Activated naive CD4-positive, alpha-beta T cell (primary cell): Measurements from ENCODE around the gene CANT1.
"Not testable (repeated sequence)": the region's sequence is repeated elsewhere in the genome, so short reads cannot be mapped to it uniquely, and the experiment has no call there.

Experiments
- DNase-seq, 4 experiments: peaks; one replicate each; lab custom pipeline; 2025; lab: John Stamatoyannopoulos, UW

Gene CANT1

GRCh38 chr17:78958641-78959127 lies 50.9 kb downstream of the CANT1 start:
- DNase-seq: no peak

GRCh38 chr17:78957128-78957527 lies 52.4 kb downstream of the CANT1 start:
- DNase-seq: no peak

GRCh38 chr17:78956254-78956653 lies 53.3 kb downstream of the CANT1 start:
- DNase-seq: no peak

- DNase-seq: no peak
Observed at GRCh38 chr17:78954684-78955083, 54.9 kb downstream of the CANT1 start.

- no peak for DNase-seq
Observed at GRCh38 chr17:78953356-78954350, 55.9 kb downstream of the CANT1 start.

GRCh38 chr17:78952706-78953105 lies 56.9 kb downstream of the CANT1 start:
- no peak for DNase-seq

GRCh38 chr17:78951967-78952551 lies 57.5 kb downstream of the CANT1 start:
- DNase-seq: no peak

GRCh38 chr17:78950870-78951269 lies 58.7 kb downstream of the CANT1 start:
- no peak for DNase-seq

- DNase-seq: no peak
Observed at GRCh38 chr17:78947235-78948149, 62.1 kb downstream of the CANT1 start.

- no peak for DNase-seq
Observed at GRCh38 chr17:78946631-78947030, 62.9 kb downstream of the CANT1 start.

GRCh38 chr17:78946131-78946530 lies 63.4 kb downstream of the CANT1 start:
- no peak for DNase-seq

- not testable (repeated sequence) for DNase-seq
Observed at GRCh38 chr17:78945455-78945854, 64.1 kb downstream of the CANT1 start.

- no peak for DNase-seq
Observed at GRCh38 chr17:78944956-78945355, 64.6 kb downstream of the CANT1 start.

- DNase-seq: no peak
Observed at GRCh38 chr17:78944026-78944425, 65.5 kb downstream of the CANT1 start.
